ENCODE measurements around the gene GLUD1.
"Not testable (repeated sequence)": the region's sequence is repeated elsewhere in the genome, so short reads cannot be mapped to it uniquely, and the experiment has no call there.

- TF ChIP-seq, protein P1, sequence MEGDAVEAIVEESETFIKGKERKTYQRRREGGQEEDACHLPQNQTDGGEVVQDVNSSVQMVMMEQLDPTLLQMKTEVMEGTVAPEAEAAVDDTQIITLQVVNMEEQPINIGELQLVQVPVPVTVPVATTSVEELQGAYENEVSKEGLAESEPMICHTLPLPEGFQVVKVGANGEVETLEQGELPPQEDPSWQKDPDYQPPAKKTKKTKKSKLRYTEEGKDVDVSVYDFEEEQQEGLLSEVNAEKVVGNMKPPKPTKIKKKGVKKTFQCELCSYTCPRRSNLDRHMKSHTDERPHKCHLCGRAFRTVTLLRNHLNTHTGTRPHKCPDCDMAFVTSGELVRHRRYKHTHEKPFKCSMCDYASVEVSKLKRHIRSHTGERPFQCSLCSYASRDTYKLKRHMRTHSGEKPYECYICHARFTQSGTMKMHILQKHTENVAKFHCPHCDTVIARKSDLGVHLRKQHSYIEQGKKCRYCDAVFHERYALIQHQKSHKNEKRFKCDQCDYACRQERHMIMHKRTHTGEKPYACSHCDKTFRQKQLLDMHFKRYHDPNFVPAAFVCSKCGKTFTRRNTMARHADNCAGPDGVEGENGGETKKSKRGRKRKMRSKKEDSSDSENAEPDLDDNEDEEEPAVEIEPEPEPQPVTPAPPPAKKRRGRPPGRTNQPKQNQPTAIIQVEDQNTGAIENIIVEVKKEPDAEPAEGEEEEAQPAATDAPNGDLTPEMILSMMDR (IDR thresholded peaks at IDR 0.05; ENCODE audit: low read depth, low read length, poor library complexity, severe bottlenecking), result not testable (repeated sequence)
- not testable (repeated sequence) for TF ChIP-seq EZH2phosphoT487 (IDR thresholded peaks at IDR 0.05; ENCODE audit: borderline replicate concordance, low read length)
Observed at GRCh38 chr10:87019504-87019903, 75.1 kb downstream of the GLUD1 start.
